ENCODE results near the gene TVP23A.

Gene TVP23A

DNA sequence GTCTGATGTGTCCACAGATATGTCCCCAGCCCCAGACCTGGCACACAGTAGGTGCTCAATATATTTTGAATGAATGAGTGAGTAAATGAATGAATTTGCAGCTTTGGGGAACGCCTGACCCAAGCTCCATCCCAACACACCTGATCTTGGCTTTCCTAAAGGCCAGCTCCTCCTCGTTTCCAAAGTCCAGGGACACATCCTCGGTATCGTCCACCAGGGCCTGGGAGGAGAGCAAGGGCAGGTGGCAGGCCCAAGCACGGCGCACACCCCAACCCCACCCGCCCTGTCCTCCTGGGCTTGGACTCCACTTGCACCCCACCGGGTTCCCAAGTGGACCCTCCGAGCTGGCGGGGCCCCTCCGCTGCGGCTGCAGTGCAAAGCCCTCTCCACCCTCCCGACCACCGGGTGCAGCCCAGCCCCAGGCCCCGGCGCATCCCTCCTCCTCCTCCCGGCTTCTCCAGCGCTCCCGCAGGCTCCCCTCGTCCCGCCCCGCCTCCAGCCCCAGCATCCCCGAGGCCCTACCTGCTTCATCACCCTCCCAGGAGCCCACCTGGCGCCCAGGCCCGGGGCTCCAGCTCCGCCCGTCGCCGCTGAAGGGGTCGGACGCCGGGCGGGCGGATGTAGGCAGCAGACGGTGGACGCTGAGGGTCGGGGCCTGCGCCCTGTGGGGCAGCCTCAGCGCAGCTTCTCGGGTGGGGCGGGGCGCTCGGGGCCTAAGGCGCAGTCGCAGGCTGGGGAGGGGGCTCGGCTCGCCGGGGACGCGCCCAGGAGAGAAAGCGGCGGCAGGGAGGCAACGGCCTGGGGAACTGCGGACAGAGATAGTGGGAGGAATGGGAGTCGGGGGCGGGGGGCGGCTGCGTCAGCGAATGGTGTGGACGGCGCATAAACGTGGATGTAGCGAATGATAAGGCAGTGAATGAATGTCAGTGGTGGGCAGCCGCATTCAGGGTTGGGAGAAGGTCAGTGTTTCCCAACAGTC, at the start of gene TVP23A:
TSS of gene TVP23A (minus strand) at position 832 of the 979 bp plus-strand sequence. CDS start at position 531, 301 bp downstream.
- TF ChIP-seq, protein P1, sequence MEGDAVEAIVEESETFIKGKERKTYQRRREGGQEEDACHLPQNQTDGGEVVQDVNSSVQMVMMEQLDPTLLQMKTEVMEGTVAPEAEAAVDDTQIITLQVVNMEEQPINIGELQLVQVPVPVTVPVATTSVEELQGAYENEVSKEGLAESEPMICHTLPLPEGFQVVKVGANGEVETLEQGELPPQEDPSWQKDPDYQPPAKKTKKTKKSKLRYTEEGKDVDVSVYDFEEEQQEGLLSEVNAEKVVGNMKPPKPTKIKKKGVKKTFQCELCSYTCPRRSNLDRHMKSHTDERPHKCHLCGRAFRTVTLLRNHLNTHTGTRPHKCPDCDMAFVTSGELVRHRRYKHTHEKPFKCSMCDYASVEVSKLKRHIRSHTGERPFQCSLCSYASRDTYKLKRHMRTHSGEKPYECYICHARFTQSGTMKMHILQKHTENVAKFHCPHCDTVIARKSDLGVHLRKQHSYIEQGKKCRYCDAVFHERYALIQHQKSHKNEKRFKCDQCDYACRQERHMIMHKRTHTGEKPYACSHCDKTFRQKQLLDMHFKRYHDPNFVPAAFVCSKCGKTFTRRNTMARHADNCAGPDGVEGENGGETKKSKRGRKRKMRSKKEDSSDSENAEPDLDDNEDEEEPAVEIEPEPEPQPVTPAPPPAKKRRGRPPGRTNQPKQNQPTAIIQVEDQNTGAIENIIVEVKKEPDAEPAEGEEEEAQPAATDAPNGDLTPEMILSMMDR (IDR thresholded peaks at IDR 0.05; ENCODE audit: control extremely low read depth, extremely low read depth, low read depth, missing control alignments): no peak
- ChIA-PET CTCF (interaction anchor here (0.9 to 1.6 kb wide), 6 partner anchors 11 to 59 kb away, joined by 3 to 5 read pairs (median 3); no protein-coding TSS in a partner anchor), POLR2A (no interaction called here)
- no peak for DNase-seq (ENCODE audit: extremely low spot score)

DNA sequence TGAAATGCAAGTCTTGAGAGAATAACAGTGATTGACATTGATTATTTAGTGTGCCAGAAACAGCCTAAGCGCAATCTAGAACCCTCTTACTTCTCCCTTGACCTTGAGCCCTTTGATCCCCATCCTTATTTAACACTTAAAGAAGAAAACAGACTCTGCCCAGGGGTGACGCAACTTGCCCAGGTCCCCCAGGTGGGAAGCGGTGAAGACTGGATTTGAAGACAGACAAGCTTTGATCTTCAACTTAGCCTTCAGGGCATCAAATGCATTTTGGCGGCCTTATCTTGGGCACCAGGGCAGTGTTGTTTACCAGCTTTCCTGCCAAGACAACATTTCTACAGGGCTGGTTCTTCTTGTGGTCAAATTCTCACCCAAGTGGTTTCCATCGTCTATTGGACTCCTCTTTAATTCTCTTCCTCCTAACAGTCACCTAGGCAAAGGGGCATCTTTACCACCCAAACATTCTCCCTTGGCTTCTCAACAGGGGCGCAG, 49.6 kb upstream of the TVP23A start:
- TF ChIP-seq, protein P1 (IDR thresholded peaks at IDR 0.05; ENCODE audit: control extremely low read depth, extremely low read depth, low read depth, missing control alignments): no peak
- DNase-seq (ENCODE audit: extremely low spot score): no peak
- POLR2A ChIA-PET: interaction anchor here (0.6 to 1.1 kb wide), 2 partner anchors 27 to 131 kb away, joined by 3 to 4 read pairs; no protein-coding TSS in a partner anchor
- CTCF ChIA-PET: interaction anchor here (1.1 to 1.6 kb wide), 4 partner anchors 10 to 42 kb away, joined by 3 to 6 read pairs (median 4); no protein-coding TSS in a partner anchor

DNA sequence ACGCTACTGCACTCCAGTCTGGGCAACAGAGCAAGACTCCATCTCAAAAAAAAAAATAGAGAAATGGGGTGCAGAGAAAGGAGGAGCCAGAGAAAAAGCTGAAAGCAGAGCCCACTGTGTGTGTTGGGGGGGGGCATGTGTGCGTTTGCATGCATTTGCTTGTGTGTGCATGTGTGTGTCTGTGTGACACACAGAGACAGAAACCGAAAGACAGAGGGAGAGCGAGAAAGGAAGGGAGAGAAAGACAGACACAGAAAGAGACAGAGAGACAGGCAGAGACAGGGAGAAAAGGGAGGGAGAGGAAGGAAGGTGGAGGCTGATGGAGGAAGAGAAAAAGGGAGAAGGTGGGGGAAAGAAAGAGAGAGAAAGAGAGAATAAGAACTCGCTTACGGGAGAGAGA, 48.6 kb upstream of the TVP23A start:
- DNase-seq (ENCODE audit: extremely low spot score): no peak
- ChIA-PET CTCF (interaction anchor here (1.2 to 1.5 kb wide), 2 partner anchors 28 to 54 kb away, joined by 3 to 4 read pairs; no protein-coding TSS in a partner anchor), POLR2A (interaction anchor here (0.6 kb wide), 1 partner anchor 114 kb away, joined by 3 read pairs; no protein-coding TSS in a partner anchor)
- TF ChIP-seq, protein P1 (IDR thresholded peaks at IDR 0.05; ENCODE audit: control extremely low read depth, extremely low read depth, low read depth, missing control alignments): no peak

DNA sequence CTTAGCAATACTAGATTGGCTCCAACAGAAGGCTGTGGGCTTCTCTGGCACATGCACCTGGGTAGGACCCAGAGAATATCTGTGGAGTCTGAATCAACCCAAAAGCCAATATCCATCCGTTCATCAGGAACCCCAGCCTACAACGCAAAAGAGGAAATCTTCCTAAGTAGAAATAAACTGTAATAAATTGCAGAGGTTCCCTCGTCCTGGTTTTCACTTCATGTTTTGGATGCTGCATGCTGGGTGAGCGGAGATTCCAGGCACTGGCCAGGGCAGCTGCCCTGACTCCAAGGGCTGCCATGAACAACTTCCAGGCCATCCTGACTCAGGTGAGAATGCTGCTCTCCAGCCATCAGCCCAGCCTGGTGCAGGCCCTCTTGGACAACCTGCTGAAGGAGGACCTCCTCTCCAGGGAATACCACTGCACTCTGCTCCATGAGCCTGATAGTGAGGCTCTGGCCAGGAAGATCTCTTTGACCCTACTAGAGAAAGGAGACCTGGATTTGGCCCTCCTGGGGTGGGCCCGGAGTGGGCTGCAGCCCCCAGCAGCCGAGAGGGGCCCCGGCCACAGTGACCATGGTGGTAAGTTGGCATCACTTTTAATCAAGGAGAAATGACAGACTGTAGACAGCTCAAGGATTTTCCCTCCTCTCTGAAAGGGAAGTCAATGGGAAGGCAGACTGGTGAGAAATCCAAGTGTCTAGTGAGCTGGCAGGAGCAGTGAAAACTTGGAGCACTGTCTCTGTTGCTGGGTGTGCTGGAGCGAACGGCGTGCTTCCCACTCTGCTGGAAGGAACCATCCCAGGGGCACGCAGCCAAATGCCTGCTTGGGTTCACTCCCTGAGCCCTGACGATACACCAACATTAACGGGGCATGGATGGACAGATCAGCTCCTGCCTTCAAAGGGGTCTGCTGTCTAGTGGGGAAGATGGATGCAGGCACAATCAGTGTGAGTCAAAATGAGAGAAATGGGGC, 47.7 kb upstream of the TVP23A start:
- POLR2A ChIA-PET: interaction anchor here (0.6 kb wide), 3 partner anchors 15 to 113 kb away, joined by 3 to 4 read pairs (median 4); no protein-coding TSS in a partner anchor
- TF ChIP-seq, protein P1 (IDR thresholded peaks at IDR 0.05; ENCODE audit: control extremely low read depth, extremely low read depth, low read depth, missing control alignments): no peak
- no peak for DNase-seq (ENCODE audit: extremely low spot score)
- CTCF ChIA-PET: interaction anchor here (1.2 kb wide), 1 partner anchor 53 kb away, joined by 3 read pairs; no protein-coding TSS in a partner anchor

DNA sequence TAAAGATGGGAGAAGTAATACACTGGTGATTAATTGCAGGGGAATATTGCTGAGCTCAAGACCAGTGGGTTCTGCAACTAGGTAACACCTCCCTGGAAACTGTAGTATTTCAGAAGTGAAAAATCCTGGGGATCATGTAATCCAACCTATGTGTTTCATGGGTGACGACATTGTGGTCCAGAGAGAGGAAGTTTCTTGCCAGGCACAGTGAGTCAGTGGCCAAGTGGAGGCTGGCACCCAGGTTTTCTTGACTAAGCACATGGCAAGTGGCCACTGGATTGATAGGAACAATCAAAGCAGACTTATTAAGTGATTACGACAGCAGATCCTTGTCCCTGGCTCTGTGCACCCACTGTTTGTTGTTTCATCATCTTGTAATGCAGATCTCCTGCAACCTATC, 43.8 kb upstream of the TVP23A start:
- CTCF ChIA-PET: interaction anchor here (1.1 to 3.0 kb wide), 3 partner anchors 11 to 56 kb away, joined by 3 to 8 read pairs (median 8); no protein-coding TSS in a partner anchor
- TF ChIP-seq, protein P1 (IDR thresholded peaks at IDR 0.05; ENCODE audit: control extremely low read depth, extremely low read depth, low read depth, missing control alignments): no peak
- POLR2A ChIA-PET: no interaction called here
- no peak for DNase-seq (ENCODE audit: extremely low spot score)
